Measurements from ENCODE around the gene SGCE. TPM values are rescaled to one million over a fixed set of nuclear protein-coding genes. Genes with fewer than 3 reads are reported as not detected.

SGCE gene
- total and polyA plus RNA-seq, 2 donors (not counting 1 experiment from before 2014, with no cell fraction given) = 8.9 to 13.0 TPM

DNA sequence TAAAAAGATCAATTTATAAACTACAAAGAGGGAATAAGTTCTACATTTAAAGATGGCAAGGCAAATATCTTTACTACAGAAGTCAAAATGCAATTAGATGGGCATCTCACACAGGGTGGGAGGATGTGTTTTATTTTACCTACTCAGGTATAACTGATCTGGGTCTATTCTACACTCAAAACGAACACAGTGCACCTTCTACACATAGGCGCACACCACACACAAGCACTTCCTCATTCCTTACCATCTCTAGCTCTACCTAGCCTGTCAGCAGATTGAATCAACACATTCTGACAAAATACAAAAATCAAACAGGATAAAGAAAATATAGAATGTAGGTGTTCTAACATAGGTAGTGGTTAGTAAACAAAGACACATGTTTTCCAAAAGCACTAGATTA lies 64.8 kb downstream of the SGCE start:
- Mint-ChIP-seq H3K27ac (peak overlapping the region; percentile 1), H3K27me3 (no peaks in the 10 kb centered on the region), H3K4me1 (peaks cover 19% of the 10 kb centered on the region), H3K4me3 (peak overlapping the region; percentile 67), H3K9me3 (ENCODE audit: insufficient read depth) (no peaks in the 10 kb centered on the region)
- peak overlapping the region in 4 of 5 experiments; percentile 19 to 55 (median 42) for H3K4me3 ChIP-seq (ENCODE audit: control extremely low read depth in 1 of 5, extremely low read depth in 1 of 5, insufficient read depth in 1 of 5, low read depth in 2 of 5, low read length in 4 of 5)
- H3K9me3 ChIP-seq (ENCODE audit: control extremely low read depth in 1 of 3, control insufficient read depth in 2 of 3, insufficient read depth in 1 of 3, low read length in 2 of 3) = no peaks in the 10 kb centered on the region
- CTCF ChIA-PET = no interaction called here
- intact Hi-C loops (cut with micrococcal nuclease) = loop anchor here (2.0 to 5.0 kb wide), 2 partner anchors 34 to 62 kb away; no protein-coding TSS in a partner anchor
- no peaks in the 10 kb centered on the region for H3K79me2 ChIP-seq (ENCODE audit: control insufficient read depth, insufficient read depth, low read length)
- peak overlapping the region; percentile 62 for H3K4me2 ChIP-seq (replicated peaks; ENCODE audit: low read depth, low read length, poor library complexity, severe bottlenecking)
- H2AFZ ChIP-seq (ENCODE audit: insufficient read depth, low read depth, low read length, poor library complexity, severe bottlenecking) = no peak overlapping the region
- no CpG with 5 or more reads among the region's 2 CpGs for WGBS (ENCODE audit: insufficient coverage)
- DNase-seq (peak; percentile 51), ATAC-seq (ENCODE audit: low read depth) (peak; percentile 83)
- H4K20me1 ChIP-seq (ENCODE audit: control insufficient read depth, insufficient read depth, low read length, poor library complexity, severe bottlenecking) = no peaks in the 10 kb centered on the region
- POLR2A ChIA-PET = interaction anchor here (0.6 kb wide), 1 partner anchor 30 kb away, joined by 4 read pairs; no protein-coding TSS in a partner anchor
- H3K27me3 ChIP-seq (replicated peaks in 1 of 4; ENCODE audit: control extremely low read depth in 1 of 4, control insufficient read depth in 3 of 4, insufficient read depth in 4 of 4, low read length in 3 of 4) = no peaks in the 10 kb centered on the region
- H3K4me1 ChIP-seq (ENCODE audit: control insufficient read depth in 2 of 2, insufficient read depth in 2 of 2, low read length in 2 of 2) = peaks cover 11 to 17% of the 10 kb centered on the region in 2 donors
- H3K9ac ChIP-seq (ENCODE audit: low read length) = peak overlapping the region; percentile 52
- peak overlapping the region; percentile 36 to 52 for H3K27ac ChIP-seq (ENCODE audit: low read length in 2 of 2)
- TF ChIP-seq, protein P1, sequence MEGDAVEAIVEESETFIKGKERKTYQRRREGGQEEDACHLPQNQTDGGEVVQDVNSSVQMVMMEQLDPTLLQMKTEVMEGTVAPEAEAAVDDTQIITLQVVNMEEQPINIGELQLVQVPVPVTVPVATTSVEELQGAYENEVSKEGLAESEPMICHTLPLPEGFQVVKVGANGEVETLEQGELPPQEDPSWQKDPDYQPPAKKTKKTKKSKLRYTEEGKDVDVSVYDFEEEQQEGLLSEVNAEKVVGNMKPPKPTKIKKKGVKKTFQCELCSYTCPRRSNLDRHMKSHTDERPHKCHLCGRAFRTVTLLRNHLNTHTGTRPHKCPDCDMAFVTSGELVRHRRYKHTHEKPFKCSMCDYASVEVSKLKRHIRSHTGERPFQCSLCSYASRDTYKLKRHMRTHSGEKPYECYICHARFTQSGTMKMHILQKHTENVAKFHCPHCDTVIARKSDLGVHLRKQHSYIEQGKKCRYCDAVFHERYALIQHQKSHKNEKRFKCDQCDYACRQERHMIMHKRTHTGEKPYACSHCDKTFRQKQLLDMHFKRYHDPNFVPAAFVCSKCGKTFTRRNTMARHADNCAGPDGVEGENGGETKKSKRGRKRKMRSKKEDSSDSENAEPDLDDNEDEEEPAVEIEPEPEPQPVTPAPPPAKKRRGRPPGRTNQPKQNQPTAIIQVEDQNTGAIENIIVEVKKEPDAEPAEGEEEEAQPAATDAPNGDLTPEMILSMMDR (IDR thresholded peaks at IDR 0.05) = no peak
- TF ChIP-seq EZH2 (IDR thresholded peaks at IDR 0.05; ENCODE audit: borderline replicate concordance, insufficient read depth, low read depth, low read length, poor library complexity, severe bottlenecking) = no peak
- H3K36me3 ChIP-seq (replicated peaks in 1 of 2; ENCODE audit: control extremely low read depth in 1 of 2, control insufficient read depth in 1 of 2, extremely low read depth in 1 of 2, insufficient read depth in 2 of 2, low read length in 1 of 2) = no peaks in the 10 kb centered on the region

DNA sequence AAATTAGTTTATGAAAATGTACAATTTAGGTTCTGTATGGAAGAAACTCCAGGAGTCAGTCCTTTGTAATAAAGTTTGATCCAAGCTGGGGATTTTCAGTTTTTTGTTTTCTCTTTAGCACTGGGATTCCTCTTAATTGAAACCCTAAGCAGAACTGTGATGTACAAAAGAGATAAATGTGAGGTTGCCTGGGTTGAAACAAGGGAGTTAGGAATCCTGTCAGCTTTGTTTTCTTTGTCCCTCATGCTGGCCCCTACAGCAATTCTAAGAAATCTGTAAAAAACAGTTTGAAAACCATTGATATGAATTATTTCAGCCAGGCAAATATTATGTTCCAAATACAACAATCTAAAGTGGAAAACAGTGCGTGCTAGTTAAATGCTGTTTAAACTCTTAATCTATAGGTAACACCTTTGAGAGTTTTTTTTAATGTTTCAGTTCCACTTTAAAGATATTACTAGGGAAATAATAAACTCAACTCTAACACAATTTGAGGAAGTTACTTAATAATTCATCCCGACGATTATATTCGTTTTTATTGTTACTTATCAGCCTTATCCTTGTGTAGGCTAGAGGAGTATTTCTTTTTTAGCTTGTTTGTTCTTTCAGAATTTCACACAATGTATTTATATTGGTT lies 65.3 kb downstream of the SGCE start:
- Histone ChIP-seq H3K36me3 (replicated peaks in 1 of 2; ENCODE audit: control extremely low read depth in 1 of 2, control insufficient read depth in 1 of 2, extremely low read depth in 1 of 2, insufficient read depth in 2 of 2, low read length in 1 of 2) (no peaks in the 10 kb centered on the region), H3K79me2 (ENCODE audit: control insufficient read depth, insufficient read depth, low read length) (no peaks in the 10 kb centered on the region), H3K4me2 (replicated peaks; ENCODE audit: low read depth, low read length, poor library complexity, severe bottlenecking) (peak overlapping the region; percentile 62), H3K27me3 (replicated peaks in 1 of 4; ENCODE audit: control extremely low read depth in 1 of 4, control insufficient read depth in 3 of 4, insufficient read depth in 4 of 4, low read length in 3 of 4) (no peaks in the 10 kb centered on the region), H3K9ac (ENCODE audit: low read length) (peak overlapping the region; percentile 52), H3K4me3 (ENCODE audit: control extremely low read depth in 1 of 5, extremely low read depth in 1 of 5, insufficient read depth in 1 of 5, low read depth in 2 of 5, low read length in 4 of 5) (peak overlapping the region in 4 of 5 experiments; percentile 19 to 55 (median 42)), H4K20me1 (ENCODE audit: control insufficient read depth, insufficient read depth, low read length, poor library complexity, severe bottlenecking) (no peaks in the 10 kb centered on the region), H2AFZ (ENCODE audit: insufficient read depth, low read depth, low read length, poor library complexity, severe bottlenecking) (no peak overlapping the region), H3K9me3 (ENCODE audit: control extremely low read depth in 1 of 3, control insufficient read depth in 2 of 3, insufficient read depth in 1 of 3, low read length in 2 of 3) (no peaks in the 10 kb centered on the region), H3K4me1 (ENCODE audit: control insufficient read depth in 2 of 2, insufficient read depth in 2 of 2, low read length in 2 of 2) (peaks cover 11 to 17% of the 10 kb centered on the region in 2 donors), H3K27ac (ENCODE audit: low read length in 2 of 2) (peak overlapping the region; percentile 36 to 52)
- Mint-ChIP-seq H3K4me3 (peak overlapping the region; percentile 67), H3K27ac (peak overlapping the region; percentile 1), H3K27me3 (no peaks in the 10 kb centered on the region), H3K4me1 (peaks cover 19% of the 10 kb centered on the region), H3K9me3 (ENCODE audit: insufficient read depth) (no peaks in the 10 kb centered on the region)
- WGBS (ENCODE audit: insufficient coverage) = no CpG with 5 or more reads among the region's 4 CpGs
- TF ChIP-seq, protein P1 (IDR thresholded peaks at IDR 0.05) = no peak
- TF ChIP-seq EZH2 (IDR thresholded peaks at IDR 0.05; ENCODE audit: borderline replicate concordance, insufficient read depth, low read depth, low read length, poor library complexity, severe bottlenecking) = no peak
- DNase-seq = peak; percentile 4
- ATAC-seq (ENCODE audit: low read depth) = peak; percentile 69
- CTCF ChIA-PET = no interaction called here
- intact Hi-C loops (cut with micrococcal nuclease) = loop anchor here (2.0 to 5.0 kb wide), 2 partner anchors 33 to 62 kb away; no protein-coding TSS in a partner anchor
- POLR2A ChIA-PET = interaction anchor here (0.6 kb wide), 1 partner anchor 30 kb away, joined by 4 read pairs; no protein-coding TSS in a partner anchor
